Diencephalon (tissue), 1 donor: Measurements from ENCODE around the gene PELO. TPM values are rescaled to one million over a fixed set of nuclear protein-coding genes. Genes with fewer than 3 reads are reported as not detected.

Source experiments
- total RNA-seq: library from RNA; depleted of rRNA; stranded (reverse); fragments of >200 nt; gene quantifications from one replicate; pipeline ENCODE4 v1.2.3, GENCODE V29; 2014

PELO gene
- total RNA-seq = 26.8 TPM

GRCh38 chr5:52787600-52788504, at the start of gene PELO, which contains the start of gene ITGA1:
Gene PELO, plus strand, starts transcription at chr5:52787916. Its CDS starts 12,479 bp downstream, at chr5:52800395.
Gene ITGA1, plus strand, starts transcription at chr5:52787916. Its CDS starts 438 bp downstream, at chr5:52788354.

Other genes starting within 250 kb of the PELO start
- 12.5 TPM for gene ITGA1, start within 50 bp of the PELO start, total RNA-seq
- gene ITGA2, start 201.4 kb downstream of the PELO start, total RNA-seq = 4.4 TPM